Activated T-helper 2 cell treated with anti-CD3 and anti-CD28 coated beads, Interferon-gamma antibody, Interleukin-2, Interleukin-4, amounts not matched to agents 10 μg/mL and 5 μg/mL and 100 μg/mL, durations not matched to agents 14 hours and 24 hours and 36 hours (primary cell): Measurements from ENCODE around the gene MED14. TPM values are rescaled to one million over a fixed set of nuclear protein-coding genes. Genes with fewer than 3 reads are reported as not detected.

ENCODE experiments used
- DNase-seq: peaks from one replicate; pipeline ENCODE4 v3.0.0; 2021; ENCODE audit warnings: low spot score
- H3K27ac Mint-ChIP-seq: one replicate; pipeline ENCODE4 v1.8.0; 2021; ENCODE audit warnings: mixed read lengths
- H3K27me3 Mint-ChIP-seq: one replicate; pipeline ENCODE4 v1.8.0; 2021; ENCODE audit warnings: low read depth, mixed read lengths
- H3K36me3 Mint-ChIP-seq: one replicate; pipeline ENCODE4 v1.8.0; 2021; ENCODE audit warnings: low read depth, mixed read lengths
- H3K4me1 Mint-ChIP-seq: one replicate; pipeline ENCODE4 v1.8.0; 2021; ENCODE audit warnings: low read depth, mixed read lengths
- H3K4me3 Mint-ChIP-seq: one replicate; pipeline ENCODE4 v1.8.0; 2021; ENCODE audit warnings: low read depth, mild to moderate bottlenecking, moderate library complexity, mixed read lengths
- H3K9me3 Mint-ChIP-seq: one replicate; pipeline ENCODE4 v1.8.0; 2021; ENCODE audit warnings: mixed read lengths
- intact Hi-C: fragments of 100-400 bp; cut with micrococcal nuclease; formaldehyde crosslinking; loops from one replicate; pipeline ENCODE4 v1.15.1; 2023
- total RNA-seq: library from RNA; stranded (reverse); gene quantifications from 2 replicates; pipeline ENCODE4 v1.2.3, GENCODE V29; 2022

The MED14 gene
- total RNA-seq, 1 donor from 2014 or later, result 44.7 TPM

DNA sequence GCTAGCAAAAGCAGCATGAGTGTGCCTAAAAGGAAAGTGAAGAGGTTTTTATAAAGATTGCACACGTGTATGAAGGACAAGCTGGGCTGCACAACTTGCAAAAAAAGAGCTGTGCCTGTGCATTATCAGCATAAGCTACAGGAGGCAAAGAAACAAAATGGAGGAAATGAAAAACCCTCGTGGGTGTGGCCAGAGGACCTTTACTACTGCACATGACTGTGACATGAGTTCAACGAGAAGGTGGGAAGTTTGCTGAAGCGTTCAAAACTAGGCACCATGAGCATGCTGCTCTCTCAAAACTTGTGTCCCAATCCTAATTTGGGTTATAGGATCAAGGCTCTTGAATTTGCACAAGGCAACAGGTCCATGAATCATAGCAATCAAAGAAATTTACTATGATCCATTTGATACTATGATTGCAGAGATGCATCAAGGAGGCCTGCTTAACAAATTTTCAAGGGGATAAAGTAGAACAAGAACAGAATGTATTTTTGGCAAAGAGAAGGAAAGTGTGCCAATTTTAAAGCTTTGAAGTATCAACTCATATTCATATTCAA lies 49.9 kb downstream of the MED14 start:
- intact Hi-C loops, result no loop called here

GRCh38 chrX:40684092-40684491 lies 51.2 kb downstream of the MED14 start:
- H3K4me1 Mint-ChIP-seq, result peaks cover 14% of the 10 kb centered on the region
- H3K27me3 Mint-ChIP-seq, result no peaks in the 10 kb centered on the region
- no peak overlapping the region for H3K27ac Mint-ChIP-seq
- intact Hi-C loops, result loop anchor here (5.0 kb wide), 1 partner anchor 53 kb away; the partner anchor contains the start of gene MED14
- no peaks in the 10 kb centered on the region for H3K9me3 Mint-ChIP-seq
- H3K4me3 Mint-ChIP-seq, result no peak overlapping the region
- DNase-seq, result no peak
- peaks cover 44% of the 10 kb centered on the region for H3K36me3 Mint-ChIP-seq

More for the DNA sequence above, 49.9 kb downstream of the MED14 start:
- Mint-ChIP-seq H3K4me3 (no peak overlapping the region), H3K36me3 (peaks cover 37% of the 10 kb centered on the region), H3K27me3 (no peaks in the 10 kb centered on the region), H3K27ac (no peak overlapping the region), H3K9me3 (no peaks in the 10 kb centered on the region), H3K4me1 (peaks cover 14% of the 10 kb centered on the region)
- no peak for DNase-seq

DNA sequence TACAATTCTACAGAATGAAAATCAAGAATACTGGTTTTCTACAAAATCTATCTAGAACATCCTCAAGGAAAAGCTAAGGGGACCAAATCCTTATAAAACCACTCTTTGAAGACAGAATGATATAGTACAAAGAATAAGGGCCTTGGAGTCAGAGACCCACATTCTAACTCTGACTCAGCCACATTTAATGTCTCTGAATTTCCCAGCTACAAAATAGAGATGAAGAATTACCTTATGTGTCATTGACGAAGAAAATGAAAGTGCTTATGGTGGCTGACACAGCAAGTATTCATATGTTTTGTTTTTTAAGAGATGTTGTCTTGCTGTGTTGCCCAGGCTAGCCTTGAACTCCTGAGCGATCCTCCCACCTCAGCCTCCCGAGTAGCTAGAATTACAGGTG lies 52.1 kb downstream of the MED14 start:
- Mint-ChIP-seq H3K27me3 (no peaks in the 10 kb centered on the region), H3K36me3 (peaks cover 42% of the 10 kb centered on the region), H3K4me1 (peaks cover 15% of the 10 kb centered on the region), H3K27ac (no peak overlapping the region), H3K9me3 (no peaks in the 10 kb centered on the region), H3K4me3 (no peak overlapping the region)
- intact Hi-C loops, result loop anchor here (5.0 kb wide), 1 partner anchor 54 kb away; the partner anchor contains the start of gene MED14
- DNase-seq, result no peak

DNA sequence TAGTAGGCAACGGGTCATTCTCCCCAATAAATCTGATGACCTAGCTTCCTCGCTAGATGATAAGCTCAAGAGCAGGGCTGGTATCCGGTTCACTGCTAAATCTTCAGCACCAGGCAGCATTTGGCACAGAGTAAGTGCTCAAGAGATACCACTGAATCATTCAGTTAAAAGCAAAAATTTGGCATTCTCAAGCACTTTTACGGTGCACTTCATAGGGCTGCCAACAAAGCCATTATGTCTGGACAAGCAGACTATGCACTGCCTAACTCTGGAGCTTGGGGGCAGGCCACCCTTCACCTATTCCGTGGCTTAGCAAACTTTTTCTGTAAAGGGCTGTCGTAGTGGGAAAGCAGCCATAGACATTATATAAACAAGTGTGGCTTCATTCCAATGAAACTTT lies 64.2 kb downstream of the MED14 start:
- Mint-ChIP-seq H3K4me3 (no peak overlapping the region), H3K9me3 (no peaks in the 10 kb centered on the region), H3K36me3 (peaks cover 53% of the 10 kb centered on the region), H3K27me3 (no peaks in the 10 kb centered on the region), H3K27ac (no peak overlapping the region), H3K4me1 (peaks cover 2% of the 10 kb centered on the region)
- no peak for DNase-seq
- intact Hi-C loops, result no loop called here

GRCh38 chrX:40663880-40664630 lies 71.3 kb downstream of the MED14 start:
- intact Hi-C loops, result no loop called here
- Mint-ChIP-seq H3K4me1 (no peaks in the 10 kb centered on the region), H3K27ac (no peak overlapping the region), H3K27me3 (no peaks in the 10 kb centered on the region), H3K9me3 (no peaks in the 10 kb centered on the region), H3K36me3 (peaks cover 50% of the 10 kb centered on the region), H3K4me3 (no peak overlapping the region)
- no peak for DNase-seq

DNA sequence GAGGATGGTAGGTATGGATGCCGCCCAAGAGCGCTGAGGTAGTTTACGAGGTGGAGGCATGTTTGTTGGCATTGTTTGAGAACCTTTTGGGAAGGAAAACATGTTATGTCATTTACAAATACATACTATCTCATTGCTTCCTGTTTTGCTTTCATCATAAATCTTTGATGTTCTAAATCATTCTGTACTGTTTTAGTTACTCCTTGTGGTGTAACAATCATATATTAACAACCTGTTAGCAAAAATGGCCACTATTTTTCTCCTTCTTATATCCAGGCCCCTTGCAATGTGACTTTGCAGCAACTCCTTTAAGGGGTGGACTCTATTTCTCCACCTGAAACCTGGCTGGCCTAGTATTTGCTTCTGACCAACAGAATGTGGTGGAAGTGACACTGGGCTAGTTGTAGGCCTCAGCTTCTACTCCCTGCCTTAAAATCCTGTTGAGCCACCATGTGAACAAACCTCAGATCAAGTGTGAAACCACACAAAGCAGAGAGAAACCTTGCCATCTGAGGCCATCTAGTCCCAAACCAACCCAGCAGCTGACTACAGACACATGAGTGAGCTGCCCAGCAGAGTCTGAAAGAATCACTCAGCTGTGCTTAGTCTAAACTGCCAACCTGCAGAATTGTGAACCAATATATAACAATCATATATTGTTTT lies 72.1 kb downstream of the MED14 start:
- intact Hi-C loops, result no loop called here
- Mint-ChIP-seq H3K27me3 (no peaks in the 10 kb centered on the region), H3K36me3 (peaks cover 44% of the 10 kb centered on the region), H3K4me1 (no peaks in the 10 kb centered on the region), H3K9me3 (no peaks in the 10 kb centered on the region), H3K4me3 (no peak overlapping the region), H3K27ac (no peak overlapping the region)
- DNase-seq, result no peak

GRCh38 chrX:40661489-40661888 lies 73.9 kb downstream of the MED14 start:
- peaks cover 36% of the 10 kb centered on the region for H3K36me3 Mint-ChIP-seq

DNA sequence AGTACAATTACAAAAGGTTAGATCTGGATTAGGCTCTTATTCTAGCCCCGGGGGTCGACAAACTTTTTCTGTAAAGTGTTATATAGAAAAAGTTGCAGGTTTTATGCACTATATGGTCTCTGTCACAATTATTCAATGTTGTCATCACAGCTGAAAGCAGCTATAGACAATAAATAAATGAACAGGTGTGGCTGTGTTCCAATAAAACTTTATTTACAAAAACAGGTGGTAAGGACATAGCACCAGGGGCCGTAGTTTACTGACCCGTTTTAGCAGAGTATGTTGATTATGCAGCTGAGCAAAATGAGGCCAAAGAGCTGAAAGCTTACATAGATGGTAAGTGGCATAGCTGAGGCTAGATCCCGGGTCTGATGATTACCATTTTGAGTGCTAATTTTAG lies 75.0 kb downstream of the MED14 start:
- no peak overlapping the region for H3K27ac Mint-ChIP-seq
- no peak overlapping the region for H3K4me3 Mint-ChIP-seq
- intact Hi-C loops, result no loop called here

More at GRCh38 chrX:40661489-40661888, 73.9 kb downstream of the MED14 start:
- intact Hi-C loops, result no loop called here
- no peaks in the 10 kb centered on the region for H3K9me3 Mint-ChIP-seq
- H3K27ac Mint-ChIP-seq, result no peak overlapping the region
- H3K4me1 Mint-ChIP-seq, result no peaks in the 10 kb centered on the region
- H3K4me3 Mint-ChIP-seq, result no peak overlapping the region
- no peak for DNase-seq
- H3K27me3 Mint-ChIP-seq, result no peaks in the 10 kb centered on the region

DNA sequence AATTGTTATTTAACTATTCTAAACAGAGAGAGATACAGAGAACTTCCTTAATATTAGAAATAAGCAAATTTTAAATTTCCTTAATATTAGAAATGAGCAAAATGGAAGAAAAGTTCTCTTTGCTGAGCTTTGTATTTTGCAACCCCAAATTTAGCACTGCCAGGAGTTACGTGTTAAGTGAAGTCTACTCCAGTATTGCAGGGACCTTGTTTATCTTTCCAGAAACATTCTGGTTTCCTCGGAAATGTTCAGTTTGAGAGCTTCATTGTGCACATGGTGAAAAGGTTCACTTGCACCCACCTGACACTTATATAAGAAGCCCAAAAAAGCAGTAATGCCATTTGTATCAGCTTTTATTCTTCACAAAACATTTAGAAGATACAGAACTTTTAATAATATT lies 81.8 kb downstream of the MED14 start:
- H3K4me1 Mint-ChIP-seq, result peaks cover 1% of the 10 kb centered on the region
- DNase-seq, result no peak
- no peaks in the 10 kb centered on the region for H3K9me3 Mint-ChIP-seq
- H3K27me3 Mint-ChIP-seq, result no peaks in the 10 kb centered on the region
- intact Hi-C loops, result no loop called here
- no peak overlapping the region for H3K4me3 Mint-ChIP-seq
- H3K36me3 Mint-ChIP-seq, result peaks cover 26% of the 10 kb centered on the region
- no peak overlapping the region for H3K27ac Mint-ChIP-seq

More for the DNA sequence above, 75.0 kb downstream of the MED14 start:
- no peaks in the 10 kb centered on the region for H3K4me1 Mint-ChIP-seq
- peaks cover 29% of the 10 kb centered on the region for H3K36me3 Mint-ChIP-seq
- no peaks in the 10 kb centered on the region for H3K27me3 Mint-ChIP-seq
- no peaks in the 10 kb centered on the region for H3K9me3 Mint-ChIP-seq
- DNase-seq, result no peak

GRCh38 chrX:40652664-40653063 lies 82.7 kb downstream of the MED14 start:
- H3K27ac Mint-ChIP-seq, result no peak overlapping the region
- peaks cover 2% of the 10 kb centered on the region for H3K4me1 Mint-ChIP-seq
- no peak overlapping the region for H3K4me3 Mint-ChIP-seq
- intact Hi-C loops, result no loop called here
- DNase-seq, result no peak
- H3K9me3 Mint-ChIP-seq, result no peaks in the 10 kb centered on the region
- H3K27me3 Mint-ChIP-seq, result no peaks in the 10 kb centered on the region
- peaks cover 26% of the 10 kb centered on the region for H3K36me3 Mint-ChIP-seq

- H3K4me1 Mint-ChIP-seq, result peaks cover 3% of the 10 kb centered on the region
- H3K27ac Mint-ChIP-seq, result no peak overlapping the region
- no peak overlapping the region for H3K4me3 Mint-ChIP-seq
- no peaks in the 10 kb centered on the region for H3K27me3 Mint-ChIP-seq
- intact Hi-C loops, result no loop called here
- peaks cover 24% of the 10 kb centered on the region for H3K36me3 Mint-ChIP-seq
- H3K9me3 Mint-ChIP-seq, result no peaks in the 10 kb centered on the region
- DNase-seq, result peak; percentile 43
These were observed 83.6 kb downstream of the MED14 start for GRCh38 chrX:40651620-40652223.

- Mint-ChIP-seq H3K36me3 (peaks cover 27% of the 10 kb centered on the region), H3K27ac (peak within 1 kb of the TSS; percentile 87), H3K27me3 (no peaks in the 10 kb centered on the region), H3K9me3 (no peaks in the 10 kb centered on the region), H3K4me1 (peaks cover 17% of the 10 kb centered on the region), H3K4me3 (peak within 1 kb of the TSS; percentile 87)
- intact Hi-C loops, result loop anchor here (2.0 to 10.0 kb wide), 5 partner anchors 67 to 1843 kb away; partner anchors contain the start of genes ATP6AP2, MED14, MID1IP1 and USP9X
- peak; percentile 85 for DNase-seq
These were observed 87.8 kb downstream of the MED14 start, which contains the start of gene CXorf38 for GRCh38 chrX:40647307-40648197. CXorf38 (minus strand) TSS chrX:40647561; CDS start chrX:40647520, 41 bp downstream.
